Measurements from ENCODE around the gene CEP44.
"Not testable (repeated sequence)": the region's sequence is repeated elsewhere in the genome, so short reads cannot be mapped to it uniquely, and the experiment has no call there.

Gene CEP44

GRCh38 chr4:174324725-174325124 lies 41.0 kb downstream of the CEP44 start:
- DNase-seq, result peak; percentile 21

- peak; percentile 28 for DNase-seq
Measured at GRCh38 chr4:174332741-174333493, 49.2 kb downstream of the CEP44 start.

GRCh38 chr4:174334628-174335027 lies 50.9 kb downstream of the CEP44 start:
- no peak for DNase-seq

- DNase-seq, result peak; percentile 47
Measured at GRCh38 chr4:174340714-174341113, 57.0 kb downstream of the CEP44 start.

- no peak for DNase-seq
Measured at GRCh38 chr4:174349156-174349555, 65.4 kb downstream of the CEP44 start.

GRCh38 chr4:174352061-174352819 lies 68.5 kb downstream of the CEP44 start:
- DNase-seq, result no peak

GRCh38 chr4:174357321-174357720 lies 73.6 kb downstream of the CEP44 start:
- DNase-seq, result no peak

- DNase-seq, result no peak
Measured at GRCh38 chr4:174358410-174358809, 74.7 kb downstream of the CEP44 start.

- peak; percentile 70 for DNase-seq
Measured at GRCh38 chr4:174358829-174359228, 75.1 kb downstream of the CEP44 start.

GRCh38 chr4:174362340-174362739 lies 78.6 kb downstream of the CEP44 start:
- DNase-seq, result no peak

GRCh38 chr4:174363782-174364181 lies 80.1 kb downstream of the CEP44 start:
- not testable (repeated sequence) for DNase-seq

GRCh38 chr4:174365018-174365587 lies 81.4 kb downstream of the CEP44 start:
- peak; percentile 45 for DNase-seq

GRCh38 chr4:174369985-174370384 lies 86.3 kb downstream of the CEP44 start:
- DNase-seq, result no peak

- no peak for DNase-seq
Measured at GRCh38 chr4:174373821-174374220, 90.1 kb downstream of the CEP44 start.

GRCh38 chr4:174375422-174375821 lies 91.7 kb downstream of the CEP44 start:
- DNase-seq, result no peak

GRCh38 chr4:174377613-174378012 lies 93.9 kb downstream of the CEP44 start:
- DNase-seq, result no peak

- DNase-seq, result no peak
Measured at GRCh38 chr4:174378951-174379350, 95.2 kb downstream of the CEP44 start.

- DNase-seq, result not testable (repeated sequence)
Measured at GRCh38 chr4:174380206-174380605, 96.5 kb downstream of the CEP44 start.

- no peak for DNase-seq
Measured at GRCh38 chr4:174380699-174381439, 97.2 kb downstream of the CEP44 start.

GRCh38 chr4:174381440-174381800 lies 97.7 kb downstream of the CEP44 start:
- no peak for DNase-seq
